Measurements from ENCODE around the gene PRR23E. TPM values are rescaled to one million over a fixed set of nuclear protein-coding genes. Genes with fewer than 3 reads are reported as not detected.

PRR23E gene
- total RNA-seq, 1 donor from 2014 or later = not detected

- DNase-seq (ENCODE audit: low read depth in 2 of 2) = no peak
Measured at GRCh38 chr3:127164615-127165014, 28.3 kb upstream of the PRR23E start.

GRCh38 chr3:127165036-127165435 lies 27.9 kb upstream of the PRR23E start:
- DNase-seq (ENCODE audit: low read depth in 2 of 2) = no peak

GRCh38 chr3:127165694-127166485 lies 27.0 kb upstream of the PRR23E start:
- DNase-seq (ENCODE audit: low read depth in 2 of 2) = no peak

- DNase-seq (ENCODE audit: low read depth in 2 of 2) = no peak
Measured at GRCh38 chr3:127166501-127167065, 26.3 kb upstream of the PRR23E start.

- DNase-seq (ENCODE audit: low read depth in 2 of 2) = no peak
Measured at GRCh38 chr3:127167315-127168043, 25.5 kb upstream of the PRR23E start.

GRCh38 chr3:127168271-127168670 lies 24.7 kb upstream of the PRR23E start:
- no peak for DNase-seq (ENCODE audit: low read depth in 2 of 2)

- peak; percentile 17 to 20 for DNase-seq (ENCODE audit: low read depth in 2 of 2)
Measured at GRCh38 chr3:127170814-127171213, 22.1 kb upstream of the PRR23E start.

GRCh38 chr3:127171320-127171719 lies 21.6 kb upstream of the PRR23E start:
- DNase-seq (ENCODE audit: low read depth in 2 of 2) = no peak

- no peak for DNase-seq (ENCODE audit: low read depth in 2 of 2)
Measured at GRCh38 chr3:127171721-127172120, 21.2 kb upstream of the PRR23E start.

GRCh38 chr3:127172211-127172610 lies 20.7 kb upstream of the PRR23E start:
- DNase-seq (ENCODE audit: low read depth in 2 of 2) = no peak

- DNase-seq (ENCODE audit: low read depth in 2 of 2) = peak; percentile 39 to 64
Measured at GRCh38 chr3:127172781-127173515, 20.0 kb upstream of the PRR23E start.

- DNase-seq (ENCODE audit: low read depth in 2 of 2) = no peak
Measured at GRCh38 chr3:127173516-127174166, 19.3 kb upstream of the PRR23E start.

- DNase-seq (ENCODE audit: low read depth in 2 of 2) = no peak
Measured at GRCh38 chr3:127174284-127174683, 18.6 kb upstream of the PRR23E start.

- DNase-seq (ENCODE audit: low read depth in 2 of 2) = no peak
Measured at GRCh38 chr3:127174715-127175140, 18.2 kb upstream of the PRR23E start.

- DNase-seq (ENCODE audit: low read depth in 2 of 2) = no peak
Measured at GRCh38 chr3:127175272-127175671, 17.7 kb upstream of the PRR23E start.

GRCh38 chr3:127177226-127177625 lies 15.7 kb upstream of the PRR23E start:
- peak in 1 of 2 donors; percentile 18 for DNase-seq (ENCODE audit: low read depth in 2 of 2)

- DNase-seq (ENCODE audit: low read depth in 2 of 2) = no peak
Measured at GRCh38 chr3:127180859-127181258, 12.1 kb upstream of the PRR23E start.

GRCh38 chr3:127182431-127182830 lies 10.5 kb upstream of the PRR23E start:
- no peak for DNase-seq (ENCODE audit: low read depth in 2 of 2)

- DNase-seq (ENCODE audit: low read depth in 2 of 2) = no peak
Measured at GRCh38 chr3:127182848-127183714, 9.8 kb upstream of the PRR23E start.
